GM19240 (cell line): ENCODE data around the gene OR52E2.
"Not testable (repeated sequence)": the region's sequence is repeated elsewhere in the genome, so short reads cannot be mapped to it uniquely, and the experiment has no call there.

Experiments used
- DNase-seq: peaks from one replicate; pipeline ENCODE4 v3.0.0; 2011; ENCODE audit warnings: low spot score; ENCODE audit not compliant: insufficient read length

Gene OR52E2

GRCh38 chr11:5059391-5059790, at the start of gene OR52E2:
Gene OR52E2 (minus strand): TSS chr11:5059627. CDS start chr11:5059627, 0 bp downstream.
- DNase-seq = no peak

GRCh38 chr11:5107285-5107684, 47.9 kb upstream of the OR52E2 start:
- no peak for DNase-seq

- DNase-seq = no peak
These were observed 43.6 kb upstream of the OR52E2 start for GRCh38 chr11:5103066-5103465.

- no peak for DNase-seq
These were observed 42.8 kb upstream of the OR52E2 start for GRCh38 chr11:5102246-5102645.

- no peak for DNase-seq
These were observed 36.6 kb upstream of the OR52E2 start for GRCh38 chr11:5096011-5096410.

GRCh38 chr11:5092821-5093585, 33.6 kb upstream of the OR52E2 start:
- DNase-seq = no peak

- DNase-seq = no peak
These were observed 31.2 kb upstream of the OR52E2 start for GRCh38 chr11:5090668-5091067.

- DNase-seq = no peak
These were observed 29.1 kb upstream of the OR52E2 start for GRCh38 chr11:5088556-5088955.

GRCh38 chr11:5083602-5084001, 24.2 kb upstream of the OR52E2 start:
- DNase-seq = no peak

GRCh38 chr11:5081405-5081804, 22.0 kb upstream of the OR52E2 start:
- DNase-seq = no peak

GRCh38 chr11:5071799-5072198, 12.4 kb upstream of the OR52E2 start:
- DNase-seq = no peak

GRCh38 chr11:5069272-5069671, 9.8 kb upstream of the OR52E2 start, which contains the start of gene OR52E1:
Gene OR52E1 (plus strand): TSS chr11:5069572.
- no peak for DNase-seq

GRCh38 chr11:5065027-5065426, 5.6 kb upstream of the OR52E2 start:
- DNase-seq = no peak

- DNase-seq = not testable (repeated sequence)
These were observed 748 bp downstream of the OR52E2 start for GRCh38 chr11:5058679-5059078.

GRCh38 chr11:5046754-5047330, 12.6 kb downstream of the OR52E2 start:
- DNase-seq = no peak

- DNase-seq = no peak
These were observed 13.2 kb downstream of the OR52E2 start, which contains the start of gene OR52J3 for GRCh38 chr11:5046226-5046625. Gene OR52J3 (plus strand): TSS chr11:5046526. CDS start chr11:5046526, 0 bp downstream.

- no peak for DNase-seq
These were observed 16.0 kb downstream of the OR52E2 start for GRCh38 chr11:5043380-5043779.

- no peak for DNase-seq
These were observed 17.3 kb downstream of the OR52E2 start for GRCh38 chr11:5042091-5042490.

GRCh38 chr11:5040876-5041275, 18.6 kb downstream of the OR52E2 start:
- no peak for DNase-seq

- DNase-seq = no peak
These were observed 21.1 kb downstream of the OR52E2 start for GRCh38 chr11:5038341-5038740.

GRCh38 chr11:5037926-5038325, 21.5 kb downstream of the OR52E2 start:
- no peak for DNase-seq

GRCh38 chr11:5036669-5037068, 22.8 kb downstream of the OR52E2 start:
- no peak for DNase-seq

- DNase-seq = no peak
These were observed 37.4 kb downstream of the OR52E2 start for GRCh38 chr11:5021996-5022395.
